ENCODE results near the gene MSI1. TPM values are rescaled to one million over a fixed set of nuclear protein-coding genes. Genes with fewer than 3 reads are reported as not detected.

The MSI1 gene
- total RNA-seq, 1 donor: not detected

GRCh38 chr12:120327593-120327992 lies 41.4 kb downstream of the MSI1 start, which contains the start of gene PLA2G1B:
Gene PLA2G1B (minus strand): TSS chr12:120327779. CDS start chr12:120327753, 26 bp downstream.
- no peak within 1 kb of the TSS for H3K4me3 ChIP-seq (ENCODE audit: low read depth, low read length)
- no peak for DNase-seq (ENCODE audit: low read depth)
- TF ChIP-seq, protein P1, sequence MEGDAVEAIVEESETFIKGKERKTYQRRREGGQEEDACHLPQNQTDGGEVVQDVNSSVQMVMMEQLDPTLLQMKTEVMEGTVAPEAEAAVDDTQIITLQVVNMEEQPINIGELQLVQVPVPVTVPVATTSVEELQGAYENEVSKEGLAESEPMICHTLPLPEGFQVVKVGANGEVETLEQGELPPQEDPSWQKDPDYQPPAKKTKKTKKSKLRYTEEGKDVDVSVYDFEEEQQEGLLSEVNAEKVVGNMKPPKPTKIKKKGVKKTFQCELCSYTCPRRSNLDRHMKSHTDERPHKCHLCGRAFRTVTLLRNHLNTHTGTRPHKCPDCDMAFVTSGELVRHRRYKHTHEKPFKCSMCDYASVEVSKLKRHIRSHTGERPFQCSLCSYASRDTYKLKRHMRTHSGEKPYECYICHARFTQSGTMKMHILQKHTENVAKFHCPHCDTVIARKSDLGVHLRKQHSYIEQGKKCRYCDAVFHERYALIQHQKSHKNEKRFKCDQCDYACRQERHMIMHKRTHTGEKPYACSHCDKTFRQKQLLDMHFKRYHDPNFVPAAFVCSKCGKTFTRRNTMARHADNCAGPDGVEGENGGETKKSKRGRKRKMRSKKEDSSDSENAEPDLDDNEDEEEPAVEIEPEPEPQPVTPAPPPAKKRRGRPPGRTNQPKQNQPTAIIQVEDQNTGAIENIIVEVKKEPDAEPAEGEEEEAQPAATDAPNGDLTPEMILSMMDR (IDR thresholded peaks at IDR 0.05; ENCODE audit: insufficient read depth, low read length): no peak

- TF ChIP-seq, protein P1 (IDR thresholded peaks at IDR 0.05; ENCODE audit: insufficient read depth, low read length): no peak
- H3K4me3 ChIP-seq (ENCODE audit: low read depth, low read length): no peak overlapping the region
- no peak for DNase-seq (ENCODE audit: low read depth)
Observed at GRCh38 chr12:120324841-120325417, 44.0 kb downstream of the MSI1 start.

GRCh38 chr12:120323772-120324171 lies 45.2 kb downstream of the MSI1 start:
- TF ChIP-seq, protein P1 (IDR thresholded peaks at IDR 0.05; ENCODE audit: insufficient read depth, low read length): no peak
- no peak for DNase-seq (ENCODE audit: low read depth)
- H3K4me3 ChIP-seq (ENCODE audit: low read depth, low read length): no peak overlapping the region

- DNase-seq (ENCODE audit: low read depth): no peak
- no peak overlapping the region for H3K4me3 ChIP-seq (ENCODE audit: low read depth, low read length)
- TF ChIP-seq, protein P1 (IDR thresholded peaks at IDR 0.05; ENCODE audit: insufficient read depth, low read length): no peak
Observed at GRCh38 chr12:120321382-120322202, 47.4 kb downstream of the MSI1 start.

DNA sequence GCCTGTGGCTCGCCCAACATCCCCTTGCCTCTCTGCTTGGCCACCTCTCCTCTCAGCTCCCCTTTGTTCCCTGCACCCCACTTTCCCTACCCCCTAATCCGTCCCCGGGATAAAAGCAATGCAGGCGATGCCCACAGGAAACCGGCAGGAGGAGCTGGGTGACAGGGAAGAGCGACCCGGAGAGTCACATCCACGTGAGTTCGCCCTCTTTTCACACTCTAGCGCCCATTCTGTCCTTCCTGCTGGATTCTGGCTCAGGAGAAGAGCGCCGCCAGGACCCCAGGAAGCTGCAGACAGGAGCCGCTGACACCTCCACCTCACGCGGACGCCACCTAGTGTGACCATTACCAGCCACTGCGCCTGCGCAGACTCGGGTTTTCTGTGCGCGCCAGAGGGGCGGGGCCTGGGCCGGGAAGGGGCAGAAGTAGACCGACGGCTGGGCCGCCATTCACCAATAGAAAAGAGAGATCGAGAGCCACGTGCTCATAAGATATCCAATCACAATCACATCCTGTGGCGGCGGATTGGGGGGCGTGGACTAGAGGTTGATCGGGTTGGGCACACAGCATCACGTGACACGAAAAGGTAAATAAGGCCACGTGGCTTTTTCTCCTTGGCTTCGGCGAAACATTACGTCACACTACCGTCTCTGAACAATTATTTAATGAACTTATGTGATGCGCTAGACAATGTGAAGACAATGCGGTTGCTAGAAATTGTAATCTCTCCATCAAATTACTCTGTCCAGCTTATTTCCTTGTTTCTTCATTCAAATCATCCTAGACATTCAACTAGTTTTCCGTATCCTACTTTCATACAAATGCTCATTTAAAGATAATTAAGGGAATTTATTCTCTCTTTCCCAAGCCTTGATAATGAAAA lies 51.5 kb downstream of the MSI1 start:
- DNase-seq (ENCODE audit: low read depth): peak; percentile 99
- H3K4me3 ChIP-seq (ENCODE audit: low read depth, low read length): peak overlapping the region; percentile 90
- TF ChIP-seq, protein P1 (IDR thresholded peaks at IDR 0.05; ENCODE audit: insufficient read depth, low read length): peak; percentile 86

DNA sequence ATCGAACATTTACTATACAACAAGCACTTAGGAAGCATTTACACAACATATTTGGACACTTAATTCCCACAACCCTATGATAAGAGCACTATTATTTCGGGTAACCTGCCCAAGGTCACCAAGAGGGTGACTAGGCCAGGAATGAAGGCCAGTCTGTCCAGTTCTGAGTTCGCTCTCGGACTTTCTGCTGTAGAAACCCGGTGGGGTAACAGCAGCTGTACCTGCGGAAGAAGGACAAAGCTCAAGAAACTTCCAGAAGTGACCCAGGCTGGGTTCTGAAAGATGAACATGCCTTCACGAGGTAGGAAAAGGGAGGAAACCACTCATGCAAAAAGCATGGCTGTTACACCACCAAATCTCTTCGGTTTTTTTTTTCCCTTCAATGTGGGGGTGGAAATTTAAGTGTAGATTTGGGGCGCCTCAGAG lies 52.2 kb downstream of the MSI1 start:
- TF ChIP-seq, protein P1 (IDR thresholded peaks at IDR 0.05; ENCODE audit: insufficient read depth, low read length): no peak
- no peak for DNase-seq (ENCODE audit: low read depth)
- H3K4me3 ChIP-seq (ENCODE audit: low read depth, low read length): peak overlapping the region; percentile 90

Measured in fibroblast of the aortic adventitia (primary cell).